ENCODE data around the gene MAP4K3.

- TF ChIP-seq HOXD13 (CRISPR knock-in tag; IDR thresholded peaks at IDR 0.05; ENCODE audit: borderline replicate concordance), result no peak
- no peak for TF ChIP-seq ZBTB1 (tag by site-specific recombination; IDR thresholded peaks at IDR 0.05)
- TF ChIP-seq ZNF362 (tag by site-specific recombination; IDR thresholded peaks at IDR 0.05), result no peak
- no peak for TF ChIP-seq CTCF (tag by site-specific recombination; IDR thresholded peaks at IDR 0.05)
- TF ChIP-seq REST (tag by site-specific recombination; IDR thresholded peaks at IDR 0.05), result no peak
- TF ChIP-seq ZSCAN23 (tag by site-specific recombination; IDR thresholded peaks at IDR 0.05), result no peak
- no peak for TF ChIP-seq ZNF544 (tag by site-specific recombination; IDR thresholded peaks at IDR 0.05)
- no peak for TF ChIP-seq ATF2 (tag by site-specific recombination; IDR thresholded peaks at IDR 0.05; ENCODE audit: low read depth)
- TF ChIP-seq ZNF114 (tag by site-specific recombination; IDR thresholded peaks at IDR 0.05), result no peak
- TF ChIP-seq REPIN1 (tag by site-specific recombination; IDR thresholded peaks at IDR 0.05; ENCODE audit: low read depth), result no peak
- no peak for TF ChIP-seq BCL11B (tag by site-specific recombination; IDR thresholded peaks at IDR 0.05; ENCODE audit: low read depth)
- no peak for TF ChIP-seq MYNN (tag by site-specific recombination; IDR thresholded peaks at IDR 0.05; ENCODE audit: borderline replicate concordance)
These were observed 67.0 kb downstream of the MAP4K3 start for GRCh38 chr2:39370101-39370500.
